Stimulated activated effector memory CD8-positive, alpha-beta T cell treated with anti-CD3 and anti-CD28 coated beads, Interleukin-12 subunit alpha, Interleukin-12 subunit beta, amount 100 ng/mL, for 72 hours (primary cell): ENCODE results near the gene FBRSL1.
A peak's percentile ranks its signal among the peaks of the same experiment; 100 is the strongest.

Source experiments
- ATAC-seq: fragments of 150-1000 bp; cut with Tn5 transposase; 2 replicates; pipeline ENCODE4 v1.10.0; 2021
- DNase-seq, 2 donors: peaks; one replicate each; pipeline ENCODE4 v3.0.0; 2021 to 2022; ENCODE audit warnings: low spot score in 2 of 2
- H3K27ac Mint-ChIP-seq: one replicate; pipeline ENCODE4 v1.8.0; 2022; ENCODE audit warnings: mild to moderate bottlenecking, mixed read lengths
- H3K36me3 Mint-ChIP-seq: one replicate; pipeline ENCODE4 v1.8.0; 2022; ENCODE audit warnings: mild to moderate bottlenecking, mixed read lengths
- H3K4me1 Mint-ChIP-seq: one replicate; pipeline ENCODE4 v1.8.0; 2022; ENCODE audit warnings: mixed read lengths
- H3K4me3 Mint-ChIP-seq: one replicate; pipeline ENCODE4 v1.8.0; 2022; ENCODE audit warnings: mild to moderate bottlenecking, mixed read lengths
- H3K9me3 Mint-ChIP-seq: one replicate; pipeline ENCODE4 v1.8.0; 2022; ENCODE audit warnings: mixed read lengths

FBRSL1 gene

DNA sequence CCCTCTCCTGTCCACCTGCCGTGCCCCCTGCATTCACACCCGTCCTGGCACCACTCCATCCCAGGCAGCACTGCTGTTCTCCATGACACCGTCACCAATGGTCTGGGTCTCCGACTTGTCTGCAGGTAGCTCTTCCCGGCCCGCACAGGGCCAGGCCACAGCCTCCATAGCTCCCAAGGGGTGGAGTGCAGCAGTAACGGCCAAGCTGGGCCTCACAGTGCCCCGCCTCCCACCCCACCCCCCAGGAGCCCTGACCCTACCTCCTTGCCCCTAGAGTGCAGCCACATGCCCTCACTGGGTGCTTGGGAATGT, 12.9 kb downstream of the FBRSL1 start:
- DNase-seq (no peak), ATAC-seq (no peak)
- H3K9me3 Mint-ChIP-seq, result no peaks in the 10 kb centered on the region
- peak overlapping the region; percentile 85 for H3K27ac Mint-ChIP-seq
- peaks cover 6% of the 10 kb centered on the region for H3K36me3 Mint-ChIP-seq
- H3K4me1 Mint-ChIP-seq, result peaks cover 79% of the 10 kb centered on the region
- no peak overlapping the region for H3K4me3 Mint-ChIP-seq

DNA sequence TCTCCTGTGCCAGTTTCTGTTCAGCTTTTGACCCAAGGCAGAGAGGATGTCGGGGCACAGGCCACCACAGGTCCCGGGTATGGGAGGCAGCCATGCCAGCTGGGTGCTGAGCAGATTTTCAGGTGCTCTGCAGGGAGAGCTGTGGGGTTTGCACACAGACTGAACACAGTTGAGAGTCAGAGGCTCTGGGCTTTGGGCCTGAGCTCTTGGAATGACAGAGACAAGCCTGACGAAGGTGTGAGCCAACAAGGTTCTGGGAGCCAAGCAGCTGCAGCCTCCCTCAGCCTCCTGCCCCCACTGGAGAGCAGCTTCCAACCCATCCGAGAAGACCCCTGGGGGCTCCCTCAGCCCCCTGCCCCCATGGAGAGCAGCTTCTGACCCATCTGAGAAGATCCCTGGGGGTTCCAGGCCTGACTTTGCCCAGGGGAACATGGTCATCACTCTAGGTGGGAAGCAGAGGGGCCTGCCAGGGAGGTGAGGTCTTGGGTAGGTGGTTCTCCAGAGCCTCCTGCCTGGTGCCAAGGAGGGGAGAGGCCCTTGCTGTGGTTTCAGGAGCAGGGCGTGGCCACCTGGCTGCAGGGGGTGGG, 13.8 kb downstream of the FBRSL1 start:
- H3K4me1 Mint-ChIP-seq, result peaks cover 78% of the 10 kb centered on the region
- DNase-seq (no peak), ATAC-seq (no peak)
- no peaks in the 10 kb centered on the region for H3K9me3 Mint-ChIP-seq
- no peak overlapping the region for H3K4me3 Mint-ChIP-seq
- H3K27ac Mint-ChIP-seq, result peak overlapping the region; percentile 85
- H3K36me3 Mint-ChIP-seq, result peaks cover 6% of the 10 kb centered on the region

DNA sequence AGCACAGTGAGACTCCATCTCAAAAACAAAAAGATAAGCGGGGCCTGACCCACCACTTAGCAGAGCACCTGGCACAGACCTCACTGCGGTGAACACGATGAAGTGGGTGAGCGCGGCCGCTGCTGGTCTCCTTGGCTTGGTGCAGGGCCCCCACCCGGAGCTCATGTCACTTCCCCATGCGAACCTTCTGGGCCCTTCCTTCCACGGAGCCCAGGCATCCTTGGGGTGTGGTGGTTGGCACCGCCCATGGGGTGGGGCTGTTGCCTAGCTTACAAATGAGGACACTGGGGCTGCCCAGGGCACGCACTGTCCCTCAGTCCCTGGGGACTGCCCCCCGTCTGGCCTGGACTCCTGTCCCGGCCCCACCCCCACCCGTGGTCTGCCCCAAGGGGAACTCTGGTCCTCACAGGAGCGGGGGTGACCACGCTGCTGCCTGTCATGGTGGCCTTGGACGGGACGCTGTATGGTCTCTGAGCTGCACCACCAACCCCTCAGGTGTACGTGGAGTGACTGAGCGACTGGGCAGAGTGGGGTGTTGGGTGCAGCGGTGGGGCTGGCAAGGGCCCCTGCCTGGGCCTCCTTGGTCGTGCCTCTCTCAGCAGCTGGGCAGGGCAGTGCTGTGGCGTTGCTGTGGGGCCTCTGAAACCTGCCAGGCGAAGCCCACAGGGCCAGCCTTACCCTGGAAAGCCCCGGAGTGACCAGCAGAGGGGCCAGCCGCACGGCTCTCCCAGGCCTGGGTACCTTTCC, 15.3 kb downstream of the FBRSL1 start:
- H3K9me3 Mint-ChIP-seq, result no peaks in the 10 kb centered on the region
- ATAC-seq, result no peak

DNA sequence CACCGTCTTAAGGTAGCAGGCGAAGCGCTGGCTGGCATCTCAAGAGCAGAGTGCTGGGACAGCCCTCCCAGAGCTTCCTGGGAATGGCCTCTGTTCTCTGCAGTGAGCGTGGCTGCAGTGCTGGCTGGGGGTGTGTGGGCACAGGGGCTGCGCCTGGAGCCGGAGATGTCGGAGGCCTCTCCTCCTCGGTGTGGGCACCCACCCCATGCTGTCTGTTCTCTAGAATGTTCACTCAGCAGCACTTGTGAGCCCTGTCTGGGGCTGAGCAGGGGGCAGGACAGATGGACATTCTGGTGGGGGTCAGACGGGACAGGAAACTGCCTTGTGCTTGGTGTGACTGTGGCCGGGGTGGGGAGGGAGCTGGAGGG, 15.9 kb downstream of the FBRSL1 start:
- ATAC-seq (no peak), DNase-seq (no peak)
- peaks cover 6% of the 10 kb centered on the region for H3K36me3 Mint-ChIP-seq
- no peak overlapping the region for H3K4me3 Mint-ChIP-seq
- H3K27ac Mint-ChIP-seq, result peak overlapping the region; percentile 52
- H3K4me1 Mint-ChIP-seq, result peaks cover 60% of the 10 kb centered on the region
- H3K9me3 Mint-ChIP-seq, result no peaks in the 10 kb centered on the region

More for the DNA sequence above, 15.3 kb downstream of the FBRSL1 start:
- H3K4me1 Mint-ChIP-seq, result peaks cover 65% of the 10 kb centered on the region
- peaks cover 6% of the 10 kb centered on the region for H3K36me3 Mint-ChIP-seq
- H3K27ac Mint-ChIP-seq, result peak overlapping the region; percentile 52
- DNase-seq, result no peak
- no peak overlapping the region for H3K4me3 Mint-ChIP-seq

DNA sequence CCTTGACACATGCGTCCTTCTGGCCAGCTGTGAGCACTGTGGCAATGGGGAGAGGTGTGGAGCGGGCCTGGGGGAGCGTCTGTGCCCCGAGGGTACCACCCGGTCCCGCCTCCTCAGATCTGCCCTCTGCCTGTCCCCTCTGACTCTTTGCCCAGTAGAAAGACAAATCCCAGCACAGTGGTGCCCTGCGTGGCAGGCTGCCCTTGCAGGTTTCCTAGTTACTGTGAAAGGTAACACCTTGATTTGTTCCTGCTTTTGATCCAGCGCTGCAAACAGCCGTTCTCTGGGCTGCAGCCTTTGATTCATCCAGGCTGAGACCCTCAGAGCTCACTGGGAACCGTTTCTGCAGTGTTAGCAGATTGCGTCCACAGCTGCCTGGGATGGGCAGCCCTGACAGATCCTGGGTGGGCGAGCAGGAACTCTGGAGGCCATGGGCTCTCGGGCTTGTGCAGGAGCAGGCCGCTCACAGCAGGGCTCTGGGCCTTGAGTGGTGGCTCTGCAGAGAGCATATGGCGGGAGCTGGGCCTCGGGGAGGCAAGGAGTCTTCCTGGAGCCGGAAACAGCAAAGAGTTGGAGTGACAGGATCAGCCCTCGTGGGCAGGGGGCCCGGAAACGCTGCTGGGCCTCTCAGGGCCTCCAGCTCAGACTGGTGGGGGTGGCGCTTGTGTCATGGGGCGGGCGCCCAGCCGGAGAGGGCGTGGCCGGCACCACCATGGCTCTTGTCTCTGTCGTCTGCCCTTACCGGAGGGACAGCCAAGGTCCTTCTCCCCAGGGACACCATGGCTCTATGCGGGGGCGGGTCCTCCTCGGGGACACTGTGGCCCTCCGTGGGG, 16.6 kb downstream of the FBRSL1 start:
- Mint-ChIP-seq H3K36me3 (peaks cover 6% of the 10 kb centered on the region), H3K9me3 (no peaks in the 10 kb centered on the region), H3K4me3 (no peak overlapping the region), H3K4me1 (peaks cover 56% of the 10 kb centered on the region), H3K27ac (peak overlapping the region; percentile 52)
- ATAC-seq (peak; percentile 76), DNase-seq (peak in 1 of 2 donors; percentile 66)

DNA sequence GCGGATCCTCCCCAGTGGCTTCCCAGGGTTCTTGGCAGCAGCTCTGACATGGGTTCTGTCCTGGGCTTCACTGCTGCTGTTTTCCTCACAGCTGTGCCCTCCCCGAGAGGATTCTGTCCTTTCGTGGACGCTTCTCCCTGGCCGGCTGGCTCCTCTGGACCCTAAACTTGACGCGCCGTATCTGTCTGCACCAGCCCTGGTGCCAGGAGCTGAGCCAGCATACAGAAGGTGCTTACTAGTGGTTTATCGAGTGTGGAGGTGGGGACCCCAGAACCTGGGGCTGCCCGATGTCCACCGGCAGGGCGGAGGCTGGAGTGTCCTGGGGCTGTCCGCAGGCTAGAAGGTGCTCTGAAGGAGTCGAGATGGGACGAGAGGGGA, 17.2 kb downstream of the FBRSL1 start:
- no peak overlapping the region for H3K4me3 Mint-ChIP-seq
- H3K36me3 Mint-ChIP-seq, result no peaks in the 10 kb centered on the region
- H3K27ac Mint-ChIP-seq, result peak overlapping the region; percentile 52
- H3K9me3 Mint-ChIP-seq, result no peaks in the 10 kb centered on the region
- ATAC-seq (no peak), DNase-seq (no peak)
- H3K4me1 Mint-ChIP-seq, result peaks cover 50% of the 10 kb centered on the region

DNA sequence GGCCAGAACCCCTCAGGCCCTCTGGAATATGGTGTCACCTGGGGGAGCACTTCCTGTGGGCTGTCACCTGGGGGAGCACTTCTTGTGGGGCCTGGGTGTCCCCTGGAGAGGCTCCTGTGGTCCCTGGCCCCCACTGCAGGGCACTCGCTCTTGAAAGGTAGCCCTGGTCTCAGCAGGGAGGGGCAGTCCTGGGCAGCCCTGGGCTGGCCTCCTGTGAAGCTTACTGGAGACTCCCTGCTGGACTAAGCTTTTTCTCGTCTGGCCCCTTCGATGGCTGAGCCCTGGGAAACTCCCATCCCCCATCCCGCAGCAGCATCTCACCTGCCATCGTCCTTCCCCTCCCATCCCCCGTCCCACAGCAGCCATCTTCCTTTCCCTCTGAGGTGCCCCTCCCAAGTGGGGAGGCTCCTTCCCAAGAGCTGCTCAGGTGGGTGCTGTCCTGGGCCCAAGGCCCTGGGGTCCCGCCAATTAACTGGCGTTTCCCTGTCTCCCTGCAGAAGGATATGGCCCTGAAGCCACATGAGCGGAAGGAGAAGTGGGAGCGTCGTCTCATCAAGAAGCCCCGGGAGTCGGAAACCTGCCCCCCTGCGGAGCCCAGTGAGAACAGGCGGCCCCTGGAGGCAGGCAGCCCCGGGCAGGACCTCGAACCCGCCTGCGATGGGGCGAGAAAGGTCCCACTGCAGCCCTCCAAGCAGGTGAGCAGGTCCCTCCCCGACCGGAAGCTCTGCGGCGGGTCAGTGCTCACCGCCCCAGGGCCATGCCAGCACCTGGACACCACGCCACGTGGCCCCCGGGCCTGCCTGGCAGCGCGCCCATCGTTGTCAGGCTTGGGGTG, 17.9 kb downstream of the FBRSL1 start:
- DNase-seq (no peak), ATAC-seq (no peak)
- Mint-ChIP-seq H3K4me1 (peaks cover 42% of the 10 kb centered on the region), H3K4me3 (no peak overlapping the region), H3K9me3 (no peaks in the 10 kb centered on the region), H3K27ac (no peak overlapping the region), H3K36me3 (no peaks in the 10 kb centered on the region)

DNA sequence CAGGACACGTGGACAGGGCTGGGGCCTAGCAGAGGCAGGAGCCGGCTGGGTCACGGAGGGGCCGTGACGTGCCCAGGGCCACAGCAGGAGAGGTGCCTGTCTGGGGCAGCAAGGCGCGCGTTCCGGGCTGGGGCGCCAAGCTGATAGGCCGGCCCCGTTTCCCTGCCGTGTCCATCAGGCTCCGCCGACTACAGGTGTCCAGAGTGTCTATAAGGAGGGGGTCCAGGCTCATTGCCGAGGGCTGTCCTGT, 18.5 kb downstream of the FBRSL1 start:
- H3K4me3 Mint-ChIP-seq, result no peak overlapping the region
- no peaks in the 10 kb centered on the region for H3K9me3 Mint-ChIP-seq
- DNase-seq (no peak), ATAC-seq (no peak)
- H3K36me3 Mint-ChIP-seq, result no peaks in the 10 kb centered on the region
- H3K4me1 Mint-ChIP-seq, result peaks cover 37% of the 10 kb centered on the region
- H3K27ac Mint-ChIP-seq, result no peak overlapping the region

DNA sequence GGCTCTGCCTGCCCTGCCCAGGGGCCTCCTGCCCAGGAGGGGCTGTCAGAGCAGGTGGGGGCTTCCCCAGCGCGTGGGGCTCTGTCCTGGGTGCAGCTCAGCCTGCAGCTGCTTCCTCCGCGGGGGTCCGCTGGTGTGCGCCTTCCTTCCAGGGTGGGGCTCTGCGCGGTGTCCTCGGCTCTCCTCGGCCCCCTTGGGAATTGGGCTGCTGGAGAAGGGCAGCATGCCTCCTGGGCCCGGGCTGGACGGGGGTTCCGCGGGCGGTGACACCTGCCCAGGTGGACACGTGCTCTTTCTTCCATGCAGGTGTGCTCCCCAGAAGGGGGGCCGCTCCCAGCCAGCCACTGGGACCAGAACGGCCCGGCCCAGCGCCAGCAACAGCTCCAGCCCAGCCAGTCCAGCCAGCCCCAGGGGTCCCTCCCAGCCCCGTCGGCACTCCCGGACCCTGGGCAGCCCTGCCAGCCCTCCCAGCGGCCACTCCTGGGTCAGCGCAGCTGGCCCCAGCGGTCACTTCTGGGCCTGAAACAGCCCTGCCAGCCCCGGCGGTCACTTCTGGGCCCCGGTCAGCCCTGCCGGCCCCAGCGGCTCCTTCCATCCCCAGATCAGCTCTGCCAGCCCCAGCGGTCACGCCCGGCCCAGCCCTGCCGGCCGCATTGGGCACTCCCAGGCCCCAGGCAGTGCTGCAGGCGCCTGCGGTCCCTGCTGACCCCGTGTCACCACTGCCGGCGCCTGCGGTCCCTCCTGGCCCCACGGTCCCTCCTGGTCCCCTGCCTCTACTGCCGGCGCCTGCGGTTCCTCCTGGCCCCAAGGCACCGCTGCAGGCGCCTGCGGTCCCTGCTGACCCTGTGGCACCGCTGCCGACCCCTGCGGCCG, 19.1 kb downstream of the FBRSL1 start:
- Mint-ChIP-seq H3K9me3 (no peaks in the 10 kb centered on the region), H3K4me3 (no peak overlapping the region), H3K36me3 (no peaks in the 10 kb centered on the region), H3K4me1 (peaks cover 30% of the 10 kb centered on the region), H3K27ac (no peak overlapping the region)
- no peak for DNase-seq
- ATAC-seq, result no peak

DNA sequence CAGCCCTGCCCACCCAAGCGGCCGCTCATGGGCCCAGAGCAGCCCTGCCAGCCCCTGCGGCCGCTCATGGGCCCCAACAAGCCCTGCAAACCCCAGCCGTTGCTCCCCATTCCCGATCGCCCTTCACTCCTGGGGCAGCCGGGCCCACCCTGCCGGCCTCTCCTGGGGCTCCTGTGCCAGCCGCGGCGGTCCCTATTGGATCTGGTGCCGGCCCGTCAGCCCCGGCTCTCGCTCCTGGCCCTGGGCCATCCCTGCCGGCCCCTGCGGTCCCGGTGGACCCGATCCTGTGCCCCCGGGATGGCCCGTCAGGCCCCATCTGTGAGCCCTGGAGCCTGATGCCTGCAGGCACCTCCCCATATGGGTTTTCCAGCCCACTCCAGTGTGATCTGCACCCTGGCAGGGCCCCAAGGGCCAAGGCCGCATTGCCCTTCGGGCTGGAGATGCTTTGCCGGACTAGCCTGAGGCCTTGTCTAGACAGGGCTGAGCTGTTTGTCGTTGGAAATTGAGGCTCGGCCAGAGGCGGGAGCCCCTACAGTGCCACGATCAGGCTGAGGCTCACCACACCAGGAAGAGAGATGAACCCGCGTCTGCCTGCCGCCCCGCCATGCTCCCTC, 20.3 kb downstream of the FBRSL1 start:
- no peak overlapping the region for H3K27ac Mint-ChIP-seq
- H3K36me3 Mint-ChIP-seq, result no peaks in the 10 kb centered on the region
- DNase-seq (no peak), ATAC-seq (no peak)
- no peak overlapping the region for H3K4me3 Mint-ChIP-seq
- H3K4me1 Mint-ChIP-seq, result peaks cover 22% of the 10 kb centered on the region
- no peaks in the 10 kb centered on the region for H3K9me3 Mint-ChIP-seq

DNA sequence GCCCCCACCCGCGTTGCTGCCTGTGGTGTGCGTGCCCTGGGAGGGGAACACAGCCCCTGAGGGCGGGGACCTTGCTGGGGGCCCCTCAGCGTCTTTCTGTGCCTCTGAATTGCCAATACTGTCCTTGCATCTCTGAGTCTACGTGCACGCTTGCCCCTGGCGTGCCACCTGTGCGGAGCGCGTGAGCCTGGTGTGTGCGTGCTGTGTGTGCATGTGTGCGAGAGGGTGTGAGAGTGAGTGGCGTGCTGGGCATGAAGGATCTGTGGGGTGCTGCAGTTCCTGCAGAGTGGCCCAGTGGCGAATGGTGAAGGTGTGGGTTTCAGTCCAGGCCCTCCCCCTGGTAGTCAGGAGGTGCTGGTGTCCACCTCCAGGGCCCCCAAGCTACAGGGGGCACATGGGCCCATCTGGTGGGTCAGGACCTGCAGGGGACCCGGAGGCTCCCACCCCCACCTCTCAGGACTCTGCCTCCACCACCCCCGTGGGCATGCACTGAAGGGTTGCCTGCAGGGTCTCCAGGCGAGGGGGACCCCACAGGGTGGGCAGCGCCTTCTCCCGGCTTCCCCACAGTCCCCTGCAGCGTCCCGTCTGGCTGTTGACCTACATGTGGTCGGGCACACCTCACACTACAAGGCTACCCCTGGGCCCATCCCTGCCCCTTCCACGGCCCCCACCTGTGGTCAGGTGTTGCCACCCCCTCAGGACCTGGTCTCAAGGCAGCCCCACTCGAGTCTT, 21.0 kb downstream of the FBRSL1 start:
- Mint-ChIP-seq H3K4me3 (no peak overlapping the region), H3K27ac (no peak overlapping the region), H3K9me3 (no peaks in the 10 kb centered on the region), H3K36me3 (no peaks in the 10 kb centered on the region), H3K4me1 (peaks cover 15% of the 10 kb centered on the region)
- ATAC-seq, result peak; percentile 2
- no peak for DNase-seq

DNA sequence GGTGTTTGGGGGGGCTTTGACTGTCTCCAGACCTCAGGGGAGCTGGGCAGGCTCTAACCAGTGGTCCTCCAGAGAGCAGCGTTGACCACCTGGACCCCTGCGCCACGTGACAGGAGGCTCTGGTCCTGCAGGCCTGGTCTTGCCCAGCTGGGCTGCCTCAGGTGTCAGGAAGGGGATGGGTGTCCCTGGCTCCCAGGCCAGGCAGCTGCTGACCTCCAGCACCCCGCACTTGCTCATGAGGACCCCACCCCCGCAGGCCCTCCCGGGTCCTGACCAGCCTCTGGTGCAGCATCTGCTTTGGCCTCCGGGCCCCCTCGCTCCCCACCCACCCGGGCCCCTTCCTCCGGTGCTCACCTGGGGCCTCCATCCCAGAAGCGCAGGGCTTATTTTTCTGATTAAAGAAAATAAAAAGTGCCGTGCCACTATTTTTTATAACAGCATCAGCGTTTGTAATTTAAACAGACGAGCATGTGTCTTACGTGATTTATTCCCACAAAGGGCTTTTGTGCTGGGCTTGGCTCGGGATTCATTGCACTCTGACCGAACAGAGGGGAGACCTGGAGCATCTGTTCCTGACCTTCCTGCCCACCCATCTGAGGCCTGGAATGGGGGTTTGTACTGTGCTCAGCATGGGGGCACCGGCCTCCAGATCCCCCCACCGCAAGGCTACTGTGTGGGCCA, 21.7 kb downstream of the FBRSL1 start:
- DNase-seq, result no peak
- no peak overlapping the region for H3K27ac Mint-ChIP-seq
- no peak overlapping the region for H3K4me3 Mint-ChIP-seq
- H3K36me3 Mint-ChIP-seq, result no peaks in the 10 kb centered on the region
- peaks cover 8% of the 10 kb centered on the region for H3K4me1 Mint-ChIP-seq
- H3K9me3 Mint-ChIP-seq, result no peaks in the 10 kb centered on the region
- no peak for ATAC-seq

DNA sequence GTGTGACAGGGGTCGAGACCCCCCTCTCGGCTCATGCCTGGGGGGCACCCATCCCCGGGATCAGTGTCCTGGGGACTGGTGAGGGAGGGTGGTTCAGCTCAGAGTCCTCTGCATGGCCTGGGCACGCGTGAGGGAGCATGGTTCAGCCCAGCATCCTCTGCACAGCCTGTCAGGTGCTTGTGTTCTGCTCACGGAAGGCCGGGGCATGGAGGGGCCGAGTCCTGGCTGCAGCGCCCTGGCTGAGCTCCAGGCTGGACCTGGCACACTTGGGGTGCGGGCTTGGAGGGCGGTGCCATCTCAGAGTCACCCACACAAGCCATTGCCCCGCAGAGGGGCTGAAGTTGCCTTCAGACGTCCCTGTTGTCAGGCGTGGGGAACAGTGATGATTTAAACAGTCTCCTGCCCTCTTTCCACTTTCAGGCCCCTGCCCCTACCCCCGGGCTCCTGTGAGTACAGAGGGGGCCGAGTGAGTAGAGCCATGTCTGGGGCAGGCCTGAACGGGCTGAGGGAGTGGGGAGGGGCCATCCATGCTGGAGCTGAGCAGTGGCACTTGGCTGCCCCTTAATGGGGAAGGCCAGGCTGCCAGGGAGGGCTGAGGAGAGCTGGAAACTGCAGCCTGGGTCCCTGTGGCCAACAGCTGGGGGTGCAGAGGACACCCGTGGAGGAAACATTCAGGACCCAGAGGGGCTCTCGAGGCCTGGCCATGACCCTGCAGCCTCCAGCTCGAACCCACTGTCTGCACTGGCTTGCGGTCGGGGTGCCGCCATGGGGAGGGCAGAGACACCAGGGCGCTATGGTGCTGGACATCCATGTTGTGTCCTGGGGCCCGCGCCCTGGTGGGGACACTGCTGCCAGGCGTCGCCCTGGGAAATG, 22.5 kb downstream of the FBRSL1 start:
- Mint-ChIP-seq H3K36me3 (no peaks in the 10 kb centered on the region), H3K4me3 (no peak overlapping the region), H3K4me1 (peaks cover 9% of the 10 kb centered on the region), H3K9me3 (no peaks in the 10 kb centered on the region), H3K27ac (no peak overlapping the region)
- DNase-seq (no peak), ATAC-seq (no peak)
